Stimulated activated CD8-positive, alpha-beta memory T cell treated with anti-CD3 and anti-CD28 coated beads, Interleukin-4, amount 100 ng/mL, for 1 hour (primary cell): Measurements from ENCODE around the gene SMIM23.

ENCODE experiments used
- DNase-seq, 2 donors: peaks; one replicate each; pipeline ENCODE4 v3.0.0-alpha.2; 2020; ENCODE audit warnings: low read depth in 2 of 2, low spot score in 1 of 2

Gene SMIM23

GRCh38 chr5:171785517-171785916 lies at the start of gene SMIM23:
Gene SMIM23, plus strand, starts transcription at chr5:171785817. Its CDS starts 55 bp downstream, at chr5:171785872.
- DNase-seq: no peak

GRCh38 chr5:171736976-171737891 lies 48.4 kb upstream of the SMIM23 start:
- DNase-seq: no peak

DNA sequence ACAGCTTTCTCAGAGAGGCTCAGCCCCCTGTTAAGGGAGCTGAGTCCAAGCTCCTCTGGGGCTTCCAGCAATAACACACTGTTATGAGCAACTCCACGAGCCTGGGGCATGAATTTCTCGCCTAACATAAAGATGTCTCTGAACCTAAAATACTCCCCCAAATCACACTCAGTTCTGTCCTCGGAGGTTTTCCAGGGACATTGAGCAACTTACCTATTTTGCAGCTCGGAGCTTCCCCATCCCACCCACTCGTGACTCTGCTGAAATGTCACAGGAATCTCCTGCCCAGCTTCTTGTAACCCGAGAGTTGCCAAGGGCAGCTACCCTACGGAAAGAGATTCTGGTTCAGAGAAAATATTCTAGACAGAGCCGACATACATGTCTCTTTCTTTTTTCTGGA lies 47.1 kb upstream of the SMIM23 start:
- no peak for DNase-seq

GRCh38 chr5:171739271-171739670 lies 46.3 kb upstream of the SMIM23 start:
- no peak for DNase-seq

GRCh38 chr5:171743436-171744076 lies 42.1 kb upstream of the SMIM23 start:
- DNase-seq: no peak

- DNase-seq: no peak
These were observed 41.4 kb upstream of the SMIM23 start for GRCh38 chr5:171744264-171744663.

GRCh38 chr5:171744882-171745281 lies 40.7 kb upstream of the SMIM23 start:
- no peak for DNase-seq

GRCh38 chr5:171745602-171746001 lies 40.0 kb upstream of the SMIM23 start:
- DNase-seq: no peak

DNA sequence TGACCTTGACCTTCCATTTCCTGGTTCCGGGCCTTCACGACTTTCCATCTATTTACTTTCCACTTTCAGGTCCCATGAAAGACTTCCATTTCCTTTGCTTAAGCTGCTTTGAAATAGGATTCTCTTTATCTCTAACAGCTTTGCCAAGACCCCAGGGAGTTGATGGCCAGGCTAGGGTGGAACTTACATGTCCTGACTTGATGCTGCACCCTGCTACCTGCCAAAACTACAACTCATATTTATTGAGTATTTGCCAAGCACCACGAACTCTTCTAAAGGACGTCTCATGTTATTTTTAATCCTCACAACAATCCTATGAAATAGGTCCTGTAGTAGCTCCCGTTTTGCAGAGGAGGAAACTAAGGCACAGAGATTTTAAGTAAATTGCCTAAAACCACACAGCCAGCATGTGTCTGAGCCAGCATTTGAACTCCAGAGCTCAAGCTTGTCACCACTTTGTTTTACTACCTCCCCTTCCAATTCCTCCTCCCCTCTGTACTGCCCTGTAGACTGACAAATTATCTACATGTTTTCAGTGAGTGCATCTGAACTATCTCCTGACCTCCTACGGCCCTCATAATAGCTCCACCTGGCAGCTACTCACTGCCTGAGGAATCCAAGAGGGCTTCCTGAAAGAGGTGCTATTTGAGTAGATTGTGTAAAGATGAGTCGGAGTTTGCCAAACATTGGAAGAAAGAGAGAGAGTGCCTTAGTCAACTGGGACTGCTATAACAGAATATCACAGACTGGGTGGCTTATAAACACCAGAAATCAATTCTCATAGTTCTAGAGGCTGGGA lies 38.4 kb upstream of the SMIM23 start:
- no peak for DNase-seq

DNA sequence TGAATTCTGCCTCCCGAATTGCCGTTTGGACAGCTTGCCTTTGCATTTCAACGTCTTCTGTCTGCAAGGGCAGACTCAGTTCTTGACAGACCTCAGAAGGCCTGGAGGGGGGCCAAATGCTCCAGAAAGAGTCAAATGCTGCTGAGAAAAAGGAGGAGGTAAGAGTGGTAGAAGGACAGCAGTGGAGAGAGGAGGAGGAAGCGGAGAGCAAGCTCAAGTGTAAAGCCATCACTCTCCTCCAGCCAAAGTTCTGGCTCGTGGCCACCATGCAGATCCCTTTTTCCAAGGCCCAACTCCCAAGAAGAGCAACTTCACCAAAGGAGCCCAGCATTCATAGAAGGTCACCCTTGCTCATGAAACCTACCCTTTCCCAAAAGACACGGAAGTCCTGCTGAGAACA lies 36.9 kb upstream of the SMIM23 start:
- no peak for DNase-seq

- DNase-seq: no peak
These were observed 36.3 kb upstream of the SMIM23 start for GRCh38 chr5:171749365-171749764.

DNA sequence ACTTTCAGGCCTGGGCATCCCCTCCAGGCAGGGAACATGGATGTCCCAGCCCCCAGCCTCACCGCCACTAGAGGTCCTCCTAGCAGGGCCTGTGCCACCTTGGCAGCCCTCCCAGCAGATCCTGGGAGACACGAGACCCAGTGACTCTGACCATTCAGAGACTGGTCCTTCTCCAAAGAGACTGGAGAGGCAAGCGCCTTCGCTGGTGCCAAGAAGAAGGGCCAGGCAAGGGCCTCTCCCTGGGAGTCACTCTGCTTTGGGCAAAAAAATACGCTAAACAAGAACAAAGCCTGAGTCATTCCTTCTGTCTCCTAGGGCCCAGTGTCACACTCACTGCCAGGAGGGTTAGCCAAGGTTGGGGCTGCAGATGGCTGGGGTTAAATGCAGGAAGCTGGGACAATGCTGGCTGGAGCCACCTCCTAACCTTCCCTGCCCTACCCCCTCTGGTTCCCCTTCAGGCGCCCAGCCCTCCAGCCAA lies 35.3 kb upstream of the SMIM23 start:
- DNase-seq: no peak

GRCh38 chr5:171755354-171755821 lies 30.2 kb upstream of the SMIM23 start:
- DNase-seq: no peak

DNA sequence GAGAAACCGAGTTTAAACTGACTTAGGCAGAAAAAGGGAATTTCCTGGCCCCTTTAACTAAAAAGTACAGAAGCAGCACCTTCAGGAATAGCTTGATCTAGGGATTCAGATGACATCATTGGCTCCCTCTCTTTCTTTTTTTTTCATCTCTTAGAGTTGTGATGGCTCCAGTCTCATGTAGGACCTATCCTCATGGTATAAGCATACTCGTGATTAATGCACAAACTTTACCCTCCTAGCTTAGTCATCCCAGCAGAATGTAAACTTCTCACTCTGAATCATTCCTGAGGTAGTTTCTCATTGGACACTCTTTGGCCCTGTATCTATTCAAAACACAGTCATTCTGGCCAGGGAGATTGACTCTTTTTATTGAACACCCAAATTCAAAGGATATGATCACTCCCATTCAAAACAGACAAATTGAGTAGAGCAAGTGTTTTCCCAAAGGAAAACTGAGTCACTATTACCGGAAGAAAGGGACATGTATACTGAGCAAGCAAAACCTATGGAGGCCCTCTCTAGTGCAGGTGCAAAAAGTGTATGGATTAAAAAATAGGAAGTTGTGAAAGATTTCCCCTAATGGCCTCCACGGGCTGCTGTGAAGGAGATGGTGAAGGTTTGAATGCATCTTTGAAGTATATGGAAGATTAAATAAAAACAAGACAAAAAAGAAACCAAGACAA lies 27.6 kb upstream of the SMIM23 start:
- no peak for DNase-seq

GRCh38 chr5:171759777-171760176 lies 25.8 kb upstream of the SMIM23 start:
- no peak for DNase-seq

DNA sequence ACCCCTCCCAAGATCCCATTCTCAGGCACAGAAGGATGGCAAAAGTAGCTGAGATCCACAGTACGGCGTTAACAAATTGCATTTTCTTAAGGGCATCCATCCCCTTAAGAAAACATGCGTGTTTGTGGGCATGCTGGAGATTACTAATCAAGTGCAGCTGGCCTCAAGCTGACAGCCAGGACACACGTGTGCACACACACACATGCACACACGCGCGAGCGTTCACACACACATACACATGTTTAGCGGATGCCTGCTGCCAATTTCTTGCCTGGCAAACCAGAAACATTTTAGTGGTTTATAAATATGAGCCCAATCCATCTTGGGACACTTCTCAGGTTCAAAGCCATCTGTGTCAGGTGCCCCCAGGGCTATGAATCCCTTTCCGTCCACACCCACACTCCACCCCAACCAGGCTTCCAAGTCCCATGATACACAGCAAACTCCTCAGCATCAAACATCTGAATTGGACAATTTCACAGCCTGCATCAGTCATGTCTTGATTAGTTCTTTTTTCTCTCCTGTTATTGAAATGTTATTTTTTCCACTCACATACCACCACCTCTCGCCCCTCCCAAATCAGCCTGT lies 23.5 kb upstream of the SMIM23 start:
- no peak for DNase-seq

DNA sequence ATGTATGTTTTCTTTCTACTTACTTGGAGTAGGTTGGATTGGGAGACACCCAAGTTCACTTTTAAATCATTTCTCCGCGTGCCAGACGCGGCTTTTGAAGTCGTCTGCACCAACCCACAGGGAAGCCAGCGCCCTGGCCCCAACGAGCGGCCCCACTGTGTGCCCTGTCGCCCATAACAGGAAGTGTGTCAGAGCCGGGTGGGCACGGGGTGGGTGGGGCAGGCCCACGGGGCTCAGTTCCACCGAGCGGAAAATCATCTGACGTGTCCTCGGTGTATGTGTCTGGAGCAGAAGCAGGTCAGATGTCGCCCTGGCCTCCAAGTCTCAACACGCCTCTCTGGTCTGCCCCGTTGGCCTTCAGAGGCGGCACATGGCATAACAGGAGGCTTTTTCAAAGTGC lies 22.7 kb upstream of the SMIM23 start:
- no peak for DNase-seq

- no peak for DNase-seq
These were observed 21.4 kb upstream of the SMIM23 start for GRCh38 chr5:171764265-171764664.

- no peak for DNase-seq
These were observed 18.7 kb upstream of the SMIM23 start for GRCh38 chr5:171766875-171767274.

GRCh38 chr5:171770153-171770552 lies 15.5 kb upstream of the SMIM23 start:
- no peak for DNase-seq
